GM23338 (cell line): ENCODE results near the gene ATP9A.

Experiments used
- CREB1 ChIP-seq: fragments of 250-450 bp; sonication (Bioruptor Pico); IDR thresholded peaks from 2 replicates; pipeline ENCODE4 v1.5.0; 2020; ENCODE audit warnings: low read depth, mild to moderate bottlenecking, moderate library complexity
- EZH2 ChIP-seq: fragments of 200-600 bp; sonication (generic); IDR thresholded peaks from one replicate; pipeline ENCODE4 v1.8.0; 2017; ENCODE audit warnings: antibody characterized with exemption, mild to moderate bottlenecking, low read depth; ENCODE audit not compliant: unreplicated experiment
- EZH2phosphoT487 ChIP-seq: fragments of 200-600 bp; sonication (generic); IDR thresholded peaks from one replicate; pipeline ENCODE4 v1.8.1; 2018; ENCODE audit warnings: antibody characterized with exemption; ENCODE audit not compliant: unreplicated experiment
- POLR2AphosphoS5 ChIP-seq: IDR thresholded peaks from 2 replicates; pipeline ENCODE4 v1.6.1; 2016; ENCODE audit warnings: antibody characterized with exemption, low read depth
- STAT1 ChIP-seq: IDR thresholded peaks from one replicate; pipeline ENCODE4 v1.6.1; 2016; ENCODE audit warnings: antibody characterized with exemption; ENCODE audit not compliant: unreplicated experiment
- ZNF331 ChIP-seq: fragments of 250-450 bp; sonication (Bioruptor Pico); IDR thresholded peaks from 2 replicates; pipeline ENCODE4 v1.5.0; 2020; ENCODE audit warnings: low read depth, mild to moderate bottlenecking, moderate library complexity
- TF ChIP-seq, protein P1 (sequence below), 2 experiments: fragments of 200-600 bp in 1 of 2; sonication (generic) in 1 of 2; conservative IDR thresholded peaks; 2 replicates each; pipeline versions ENCODE4 v1.5.1 to v1.6.1; 2016 to 2017; ENCODE audit warnings: antibody characterized with exemption in 2 of 2, low read depth in 2 of 2, mild to moderate bottlenecking in 2 of 2, moderate library complexity in 1 of 2
- TF ChIP-seq, protein P2 (sequence below): IDR thresholded peaks from 2 replicates; pipeline ENCODE4 v1.6.1; 2016; ENCODE audit warnings: antibody characterized with exemption
- TF ChIP-seq, protein P3 (sequence below): IDR thresholded peaks from one replicate; pipeline ENCODE4 v1.6.1; 2018; ENCODE audit warnings: antibody characterized with exemption; ENCODE audit not compliant: unreplicated experiment
- TF ChIP-seq, protein P4 (sequence below): fragments of 250-450 bp; sonication (Bioruptor Pico); IDR thresholded peaks from 2 replicates; pipeline ENCODE4 v1.5.0; 2020; ENCODE audit warnings: mild to moderate bottlenecking, moderate library complexity

DNA sequence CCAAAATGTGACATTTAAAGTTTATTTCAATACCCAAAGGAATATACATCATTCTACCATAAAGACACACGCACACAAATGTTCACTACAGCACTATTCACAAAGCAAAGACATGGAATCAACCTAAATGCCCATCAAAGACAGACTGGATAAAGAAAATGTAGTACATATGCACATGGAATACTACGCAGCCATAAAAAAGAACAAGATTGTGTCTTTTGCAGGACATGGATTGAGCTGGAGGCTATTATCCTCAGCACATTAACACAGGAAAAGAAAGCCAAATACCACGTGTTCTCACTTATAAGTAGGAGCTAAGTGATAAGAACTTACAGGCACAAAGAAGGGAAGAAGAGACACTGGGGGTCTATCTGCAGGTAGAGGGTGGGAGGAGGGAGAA is 22.4 kb downstream of the ATP9A start:
- TF ChIP-seq EZH2phosphoT487 (no peak), EZH2 (no peak), POLR2AphosphoS5 (no peak), ZNF331 (no peak), CREB1 (CRISPR knock-in tag) (no peak), STAT1 (no peak)
- TF ChIP-seq, protein P1, sequence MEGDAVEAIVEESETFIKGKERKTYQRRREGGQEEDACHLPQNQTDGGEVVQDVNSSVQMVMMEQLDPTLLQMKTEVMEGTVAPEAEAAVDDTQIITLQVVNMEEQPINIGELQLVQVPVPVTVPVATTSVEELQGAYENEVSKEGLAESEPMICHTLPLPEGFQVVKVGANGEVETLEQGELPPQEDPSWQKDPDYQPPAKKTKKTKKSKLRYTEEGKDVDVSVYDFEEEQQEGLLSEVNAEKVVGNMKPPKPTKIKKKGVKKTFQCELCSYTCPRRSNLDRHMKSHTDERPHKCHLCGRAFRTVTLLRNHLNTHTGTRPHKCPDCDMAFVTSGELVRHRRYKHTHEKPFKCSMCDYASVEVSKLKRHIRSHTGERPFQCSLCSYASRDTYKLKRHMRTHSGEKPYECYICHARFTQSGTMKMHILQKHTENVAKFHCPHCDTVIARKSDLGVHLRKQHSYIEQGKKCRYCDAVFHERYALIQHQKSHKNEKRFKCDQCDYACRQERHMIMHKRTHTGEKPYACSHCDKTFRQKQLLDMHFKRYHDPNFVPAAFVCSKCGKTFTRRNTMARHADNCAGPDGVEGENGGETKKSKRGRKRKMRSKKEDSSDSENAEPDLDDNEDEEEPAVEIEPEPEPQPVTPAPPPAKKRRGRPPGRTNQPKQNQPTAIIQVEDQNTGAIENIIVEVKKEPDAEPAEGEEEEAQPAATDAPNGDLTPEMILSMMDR (conservative IDR thresholded peaks at IDR 0.05; ENCODE audit: low read depth in 2 of 2): no peak
- TF ChIP-seq, protein P2, sequence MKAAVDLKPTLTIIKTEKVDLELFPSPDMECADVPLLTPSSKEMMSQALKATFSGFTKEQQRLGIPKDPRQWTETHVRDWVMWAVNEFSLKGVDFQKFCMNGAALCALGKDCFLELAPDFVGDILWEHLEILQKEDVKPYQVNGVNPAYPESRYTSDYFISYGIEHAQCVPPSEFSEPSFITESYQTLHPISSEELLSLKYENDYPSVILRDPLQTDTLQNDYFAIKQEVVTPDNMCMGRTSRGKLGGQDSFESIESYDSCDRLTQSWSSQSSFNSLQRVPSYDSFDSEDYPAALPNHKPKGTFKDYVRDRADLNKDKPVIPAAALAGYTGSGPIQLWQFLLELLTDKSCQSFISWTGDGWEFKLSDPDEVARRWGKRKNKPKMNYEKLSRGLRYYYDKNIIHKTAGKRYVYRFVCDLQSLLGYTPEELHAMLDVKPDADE: no peak
- TF ChIP-seq, protein P3, sequence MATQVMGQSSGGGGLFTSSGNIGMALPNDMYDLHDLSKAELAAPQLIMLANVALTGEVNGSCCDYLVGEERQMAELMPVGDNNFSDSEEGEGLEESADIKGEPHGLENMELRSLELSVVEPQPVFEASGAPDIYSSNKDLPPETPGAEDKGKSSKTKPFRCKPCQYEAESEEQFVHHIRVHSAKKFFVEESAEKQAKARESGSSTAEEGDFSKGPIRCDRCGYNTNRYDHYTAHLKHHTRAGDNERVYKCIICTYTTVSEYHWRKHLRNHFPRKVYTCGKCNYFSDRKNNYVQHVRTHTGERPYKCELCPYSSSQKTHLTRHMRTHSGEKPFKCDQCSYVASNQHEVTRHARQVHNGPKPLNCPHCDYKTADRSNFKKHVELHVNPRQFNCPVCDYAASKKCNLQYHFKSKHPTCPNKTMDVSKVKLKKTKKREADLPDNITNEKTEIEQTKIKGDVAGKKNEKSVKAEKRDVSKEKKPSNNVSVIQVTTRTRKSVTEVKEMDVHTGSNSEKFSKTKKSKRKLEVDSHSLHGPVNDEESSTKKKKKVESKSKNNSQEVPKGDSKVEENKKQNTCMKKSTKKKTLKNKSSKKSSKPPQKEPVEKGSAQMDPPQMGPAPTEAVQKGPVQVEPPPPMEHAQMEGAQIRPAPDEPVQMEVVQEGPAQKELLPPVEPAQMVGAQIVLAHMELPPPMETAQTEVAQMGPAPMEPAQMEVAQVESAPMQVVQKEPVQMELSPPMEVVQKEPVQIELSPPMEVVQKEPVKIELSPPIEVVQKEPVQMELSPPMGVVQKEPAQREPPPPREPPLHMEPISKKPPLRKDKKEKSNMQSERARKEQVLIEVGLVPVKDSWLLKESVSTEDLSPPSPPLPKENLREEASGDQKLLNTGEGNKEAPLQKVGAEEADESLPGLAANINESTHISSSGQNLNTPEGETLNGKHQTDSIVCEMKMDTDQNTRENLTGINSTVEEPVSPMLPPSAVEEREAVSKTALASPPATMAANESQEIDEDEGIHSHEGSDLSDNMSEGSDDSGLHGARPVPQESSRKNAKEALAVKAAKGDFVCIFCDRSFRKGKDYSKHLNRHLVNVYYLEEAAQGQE: no peak
- TF ChIP-seq, protein P4, sequence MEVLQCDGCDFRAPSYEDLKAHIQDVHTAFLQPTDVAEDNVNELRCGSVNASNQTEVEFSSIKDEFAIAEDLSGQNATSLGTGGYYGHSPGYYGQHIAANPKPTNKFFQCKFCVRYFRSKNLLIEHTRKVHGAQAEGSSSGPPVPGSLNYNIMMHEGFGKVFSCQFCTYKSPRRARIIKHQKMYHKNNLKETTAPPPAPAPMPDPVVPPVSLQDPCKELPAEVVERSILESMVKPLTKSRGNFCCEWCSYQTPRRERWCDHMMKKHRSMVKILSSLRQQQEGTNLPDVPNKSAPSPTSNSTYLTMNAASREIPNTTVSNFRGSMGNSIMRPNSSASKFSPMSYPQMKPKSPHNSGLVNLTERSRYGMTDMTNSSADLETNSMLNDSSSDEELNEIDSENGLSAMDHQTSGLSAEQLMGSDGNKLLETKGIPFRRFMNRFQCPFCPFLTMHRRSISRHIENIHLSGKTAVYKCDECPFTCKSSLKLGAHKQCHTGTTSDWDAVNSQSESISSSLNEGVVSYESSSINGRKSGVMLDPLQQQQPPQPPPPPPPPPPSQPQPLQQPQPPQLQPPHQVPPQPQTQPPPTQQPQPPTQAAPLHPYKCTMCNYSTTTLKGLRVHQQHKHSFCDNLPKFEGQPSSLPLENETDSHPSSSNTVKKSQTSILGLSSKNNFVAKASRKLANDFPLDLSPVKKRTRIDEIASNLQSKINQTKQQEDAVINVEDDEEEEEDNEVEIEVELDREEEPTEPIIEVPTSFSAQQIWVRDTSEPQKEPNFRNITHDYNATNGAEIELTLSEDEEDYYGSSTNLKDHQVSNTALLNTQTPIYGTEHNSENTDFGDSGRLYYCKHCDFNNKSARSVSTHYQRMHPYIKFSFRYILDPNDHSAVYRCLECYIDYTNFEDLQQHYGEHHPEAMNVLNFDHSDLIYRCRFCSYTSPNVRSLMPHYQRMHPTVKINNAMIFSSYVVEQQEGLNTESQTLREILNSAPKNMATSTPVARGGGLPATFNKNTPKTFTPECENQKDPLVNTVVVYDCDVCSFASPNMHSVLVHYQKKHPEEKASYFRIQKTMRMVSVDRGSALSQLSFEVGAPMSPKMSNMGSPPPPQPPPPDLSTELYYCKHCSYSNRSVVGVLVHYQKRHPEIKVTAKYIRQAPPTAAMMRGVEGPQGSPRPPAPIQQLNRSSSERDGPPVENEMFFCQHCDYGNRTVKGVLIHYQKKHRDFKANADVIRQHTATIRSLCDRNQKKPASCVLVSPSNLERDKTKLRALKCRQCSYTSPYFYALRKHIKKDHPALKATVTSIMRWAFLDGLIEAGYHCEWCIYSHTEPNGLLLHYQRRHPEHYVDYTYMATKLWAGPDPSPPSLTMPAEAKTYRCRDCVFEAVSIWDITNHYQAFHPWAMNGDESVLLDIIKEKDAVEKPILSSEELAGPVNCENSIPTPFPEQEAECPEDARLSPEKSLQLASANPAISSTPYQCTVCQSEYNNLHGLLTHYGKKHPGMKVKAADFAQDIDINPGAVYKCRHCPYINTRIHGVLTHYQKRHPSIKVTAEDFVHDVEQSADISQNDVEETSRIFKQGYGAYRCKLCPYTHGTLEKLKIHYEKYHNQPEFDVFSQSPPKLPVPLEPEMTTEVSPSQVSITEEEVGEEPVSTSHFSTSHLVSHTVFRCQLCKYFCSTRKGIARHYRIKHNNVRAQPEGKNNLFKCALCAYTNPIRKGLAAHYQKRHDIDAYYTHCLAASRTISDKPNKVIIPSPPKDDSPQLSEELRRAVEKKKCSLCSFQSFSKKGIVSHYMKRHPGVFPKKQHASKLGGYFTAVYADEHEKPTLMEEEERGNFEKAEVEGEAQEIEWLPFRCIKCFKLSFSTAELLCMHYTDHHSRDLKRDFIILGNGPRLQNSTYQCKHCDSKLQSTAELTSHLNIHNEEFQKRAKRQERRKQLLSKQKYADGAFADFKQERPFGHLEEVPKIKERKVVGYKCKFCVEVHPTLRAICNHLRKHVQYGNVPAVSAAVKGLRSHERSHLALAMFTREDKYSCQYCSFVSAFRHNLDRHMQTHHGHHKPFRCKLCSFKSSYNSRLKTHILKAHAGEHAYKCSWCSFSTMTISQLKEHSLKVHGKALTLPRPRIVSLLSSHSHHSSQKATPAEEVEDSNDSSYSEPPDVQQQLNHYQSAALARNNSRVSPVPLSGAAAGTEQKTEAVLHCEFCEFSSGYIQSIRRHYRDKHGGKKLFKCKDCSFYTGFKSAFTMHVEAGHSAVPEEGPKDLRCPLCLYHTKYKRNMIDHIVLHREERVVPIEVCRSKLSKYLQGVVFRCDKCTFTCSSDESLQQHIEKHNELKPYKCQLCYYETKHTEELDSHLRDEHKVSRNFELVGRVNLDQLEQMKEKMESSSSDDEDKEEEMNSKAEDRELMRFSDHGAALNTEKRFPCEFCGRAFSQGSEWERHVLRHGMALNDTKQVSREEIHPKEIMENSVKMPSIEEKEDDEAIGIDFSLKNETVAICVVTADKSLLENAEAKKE: no peak
